HG03025 (cell line): ENCODE results near the gene PHLDB3.
"Not testable (repeated sequence)": the region's sequence is repeated elsewhere in the genome, so short reads cannot be mapped to it uniquely, and the experiment has no call there.

Experiments
- ATAC-seq: cut with Tn5 transposase; IDR thresholded peaks from one replicate; pipeline ENCODE4 v1.9.1; 2021; ENCODE audit warnings: mild to moderate bottlenecking, moderate library complexity; ENCODE audit not compliant: unreplicated experiment, low FRiP score

Gene PHLDB3

GRCh38 chr19:43447655-43448054 lies 56.9 kb downstream of the PHLDB3 start:
- no peak for ATAC-seq

DNA sequence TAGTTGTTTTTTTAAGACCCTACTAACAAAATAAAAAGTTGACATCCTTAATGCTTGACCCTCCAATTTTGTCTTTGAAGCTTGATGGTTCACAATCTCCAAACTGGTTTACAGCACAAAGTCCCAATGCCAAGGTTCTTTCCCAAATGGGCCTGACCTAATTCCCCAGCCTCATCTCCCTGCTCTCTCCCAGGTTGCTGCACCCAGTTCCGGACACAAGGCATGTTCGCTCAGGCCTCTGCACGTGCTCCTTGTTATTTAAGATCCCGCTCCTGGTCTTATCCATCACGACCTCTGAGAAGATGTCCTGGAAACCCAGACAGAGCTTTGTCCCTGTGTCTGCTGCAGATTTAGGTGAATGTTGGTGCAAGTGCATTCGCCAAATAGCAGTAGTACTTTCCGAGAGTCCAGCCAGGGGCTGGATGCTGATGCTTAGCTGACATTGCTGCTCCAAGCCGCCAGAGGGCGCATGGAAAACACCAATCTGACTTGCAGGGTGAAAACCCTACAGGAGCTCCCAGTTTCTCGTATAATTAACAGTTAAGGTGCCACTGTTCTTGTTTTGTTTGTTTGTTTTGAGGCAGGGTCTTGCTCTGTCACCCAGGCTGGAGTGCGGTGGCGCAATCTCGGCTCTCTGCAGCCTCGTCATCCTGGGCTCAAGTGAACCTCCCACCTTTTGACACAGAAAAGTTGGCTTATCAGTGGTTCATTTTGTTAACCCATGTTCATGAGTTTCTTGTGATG lies 57.6 kb downstream of the PHLDB3 start:
- no peak for ATAC-seq

DNA sequence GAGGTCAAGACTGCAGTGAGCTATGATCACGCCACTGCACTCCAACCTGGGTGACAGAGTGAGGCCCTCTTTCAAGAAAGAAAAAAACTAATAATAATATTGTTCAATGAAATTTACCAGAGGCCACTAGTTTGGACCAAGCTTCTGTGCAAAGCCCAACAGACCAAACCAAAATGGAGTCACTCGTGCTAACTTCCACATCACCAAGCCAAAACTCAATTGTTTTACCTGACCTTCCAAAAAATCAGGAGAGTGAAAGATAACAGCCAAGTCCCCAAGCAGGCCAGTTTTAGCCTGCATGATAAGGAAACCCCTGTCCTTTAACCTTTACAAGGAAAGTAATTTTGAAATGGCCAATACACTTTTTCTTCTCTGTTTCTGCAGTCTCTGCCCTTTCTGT lies 59.1 kb downstream of the PHLDB3 start:
- no peak for ATAC-seq

- no peak for ATAC-seq
Observed at GRCh38 chr19:43444531-43445287, 59.8 kb downstream of the PHLDB3 start.

- not testable (repeated sequence) for ATAC-seq
Observed at GRCh38 chr19:43444091-43444490, 60.5 kb downstream of the PHLDB3 start.

- no peak for ATAC-seq
Observed at GRCh38 chr19:43441716-43442115, 62.8 kb downstream of the PHLDB3 start.

GRCh38 chr19:43439709-43440063 lies 64.9 kb downstream of the PHLDB3 start:
- ATAC-seq: no peak

DNA sequence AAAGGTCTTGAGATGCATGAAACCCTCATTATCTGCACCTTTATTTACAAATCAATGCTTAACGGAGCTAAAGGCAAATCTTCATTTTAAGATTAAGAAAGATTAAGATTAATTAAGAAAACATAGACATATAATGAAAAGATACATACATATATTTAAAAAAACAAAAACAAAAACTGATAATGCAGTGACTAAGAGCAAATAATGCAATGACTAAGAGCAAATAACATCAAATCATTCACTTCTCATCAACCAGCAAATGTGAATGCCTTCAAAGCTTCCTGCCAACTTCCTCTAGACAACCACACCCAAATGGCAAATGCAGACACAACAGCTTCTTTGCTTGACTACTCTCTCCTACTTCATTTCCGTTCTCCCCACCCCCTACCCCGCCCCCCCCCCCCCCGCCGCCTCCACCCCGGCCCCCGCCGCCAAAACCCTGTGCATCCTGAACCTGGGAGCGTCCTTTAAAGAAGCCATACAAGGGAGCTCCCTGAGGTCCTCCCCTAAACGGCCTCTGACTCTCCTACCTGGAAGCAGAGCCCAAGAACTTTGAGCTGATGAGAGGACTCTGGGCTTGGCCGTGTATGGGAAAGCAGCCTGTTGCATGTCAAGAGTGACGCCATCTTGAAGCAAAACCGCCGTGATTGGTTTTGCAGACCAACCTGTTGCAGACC lies 65.4 kb downstream of the PHLDB3 start:
- ATAC-seq: no peak

DNA sequence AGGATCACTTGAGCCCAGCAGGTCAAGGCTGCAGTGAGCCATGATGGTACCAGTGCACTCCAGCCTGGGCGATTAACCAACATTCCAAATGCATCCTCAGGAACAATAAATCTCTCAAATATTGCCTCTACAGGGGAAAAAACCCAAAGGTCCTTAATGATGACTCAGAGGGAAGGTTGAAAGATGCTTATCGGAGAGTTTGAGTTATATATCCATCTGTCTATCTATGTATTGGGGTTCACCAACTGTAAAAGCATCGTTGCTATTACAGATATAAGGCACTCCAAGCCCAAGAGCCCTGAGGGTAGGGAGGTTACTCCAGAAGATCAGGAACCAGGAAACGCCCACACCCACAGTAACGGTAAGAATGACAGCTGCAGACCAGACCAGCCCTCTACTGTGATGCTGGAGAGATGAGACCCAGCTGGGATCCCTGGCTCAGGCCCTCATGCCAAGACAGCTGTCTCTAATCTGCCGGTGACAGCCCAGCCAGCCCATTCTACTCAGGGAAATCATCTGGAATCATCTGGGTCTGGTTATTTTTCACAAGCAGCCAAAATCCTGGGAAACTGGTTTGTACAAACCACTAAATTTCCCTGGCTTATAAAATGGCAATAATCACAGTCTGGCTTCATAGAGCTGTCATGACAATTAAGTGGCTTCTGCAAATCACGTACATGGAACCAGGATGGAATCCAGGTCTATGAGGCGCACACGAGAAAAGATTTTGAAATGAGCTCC lies 66.1 kb downstream of the PHLDB3 start:
- no peak for ATAC-seq

- no peak for ATAC-seq
Observed at GRCh38 chr19:43437712-43438111, 66.8 kb downstream of the PHLDB3 start.

DNA sequence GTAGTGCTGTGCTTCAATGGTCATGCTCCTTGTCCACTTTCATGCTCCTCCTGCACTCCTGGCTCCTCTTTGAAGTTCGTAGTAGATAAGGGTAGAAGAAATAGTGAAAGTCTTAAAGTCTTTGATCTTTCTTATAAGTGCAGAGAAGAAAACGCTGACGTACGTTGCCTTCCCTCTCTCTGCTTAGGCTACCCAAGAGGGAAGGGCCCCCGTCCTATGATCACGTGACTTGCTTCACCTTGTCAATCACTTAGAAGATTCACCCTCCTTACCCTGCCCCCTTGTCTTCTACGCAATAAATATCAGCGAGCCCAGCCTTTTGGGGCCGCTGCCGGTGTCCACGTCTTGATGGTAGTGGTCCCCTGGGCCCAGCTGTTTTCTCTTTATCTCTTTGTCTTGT lies 67.3 kb downstream of the PHLDB3 start:
- not testable (repeated sequence) for ATAC-seq

DNA sequence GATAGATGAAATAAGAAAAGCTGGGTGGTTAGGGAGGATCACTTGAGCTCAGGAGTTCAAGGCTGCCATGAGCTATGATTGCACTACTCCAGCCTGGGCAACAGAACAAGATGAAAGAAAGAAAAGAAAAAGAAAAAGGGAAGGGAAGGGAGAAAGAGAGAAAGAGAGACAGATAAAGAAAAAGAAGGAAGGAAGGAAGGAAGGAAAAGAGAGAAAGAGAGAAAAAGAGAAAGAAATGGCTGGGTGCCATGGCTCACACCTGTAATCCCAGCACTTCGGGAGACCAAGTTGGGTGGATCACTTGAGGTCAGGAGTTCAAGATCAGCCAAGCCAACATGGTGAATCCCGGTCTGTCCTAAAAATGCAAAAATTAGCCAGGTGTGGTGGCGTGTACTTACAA lies 68.8 kb downstream of the PHLDB3 start:
- no peak for ATAC-seq

- no peak for ATAC-seq
Observed at GRCh38 chr19:43433689-43434088, 70.9 kb downstream of the PHLDB3 start.

DNA sequence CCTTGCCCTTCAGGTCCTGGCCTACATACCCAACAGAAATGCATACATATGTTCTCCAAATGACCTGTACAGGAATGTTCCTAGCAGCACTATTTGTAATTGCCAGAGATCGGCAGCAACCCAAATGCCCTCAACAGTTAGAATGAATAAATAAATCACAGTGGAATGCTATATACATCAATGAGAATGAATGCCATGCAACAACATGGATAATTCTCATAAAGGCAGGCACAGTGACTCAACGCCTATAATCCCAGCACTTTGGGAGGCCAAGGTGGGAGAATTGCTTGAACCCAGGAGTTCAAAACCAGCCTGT lies 71.2 kb downstream of the PHLDB3 start:
- no peak for ATAC-seq

GRCh38 chr19:43430976-43431375 lies 73.6 kb downstream of the PHLDB3 start:
- ATAC-seq: no peak

DNA sequence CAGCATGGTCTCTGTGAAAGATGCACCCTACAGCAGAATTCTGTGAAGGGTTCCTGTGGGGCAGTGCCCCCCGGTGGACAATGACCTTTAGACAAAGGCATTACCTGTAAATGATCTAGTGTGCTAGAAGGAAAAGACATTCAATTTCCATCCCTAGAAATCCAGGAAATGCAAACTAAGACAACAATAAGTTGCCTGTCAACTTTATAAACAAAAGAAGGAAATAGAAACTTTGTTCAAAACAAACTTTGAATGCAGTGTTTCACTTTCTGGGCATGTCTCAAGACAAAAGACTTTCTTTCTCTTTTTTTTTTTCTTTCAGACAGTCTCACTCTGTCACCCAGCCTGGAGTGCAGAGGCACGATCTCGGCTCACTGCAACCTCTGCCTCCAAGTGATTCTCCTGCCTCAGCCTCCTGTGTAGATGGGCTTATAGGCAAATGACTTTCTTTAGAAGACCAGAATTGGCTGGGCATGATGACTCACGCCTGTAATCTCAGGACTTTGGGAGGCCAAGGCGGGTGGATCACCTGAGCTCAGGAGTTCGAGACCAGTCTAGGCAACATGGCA lies 74.3 kb downstream of the PHLDB3 start:
- no peak for ATAC-seq

- ATAC-seq: no peak
Observed at GRCh38 chr19:43429395-43429794, 75.2 kb downstream of the PHLDB3 start.

GRCh38 chr19:43425567-43426392 lies 78.8 kb downstream of the PHLDB3 start:
- ATAC-seq: no peak
